HG02759 (cell line): ENCODE results near the gene HASPIN.

Experiments used
- ATAC-seq: cut with Tn5 transposase; IDR thresholded peaks from one replicate; pipeline ENCODE4 v1.9.1; 2021; ENCODE audit warnings: mild to moderate bottlenecking, moderate library complexity; ENCODE audit not compliant: unreplicated experiment

Gene HASPIN

DNA sequence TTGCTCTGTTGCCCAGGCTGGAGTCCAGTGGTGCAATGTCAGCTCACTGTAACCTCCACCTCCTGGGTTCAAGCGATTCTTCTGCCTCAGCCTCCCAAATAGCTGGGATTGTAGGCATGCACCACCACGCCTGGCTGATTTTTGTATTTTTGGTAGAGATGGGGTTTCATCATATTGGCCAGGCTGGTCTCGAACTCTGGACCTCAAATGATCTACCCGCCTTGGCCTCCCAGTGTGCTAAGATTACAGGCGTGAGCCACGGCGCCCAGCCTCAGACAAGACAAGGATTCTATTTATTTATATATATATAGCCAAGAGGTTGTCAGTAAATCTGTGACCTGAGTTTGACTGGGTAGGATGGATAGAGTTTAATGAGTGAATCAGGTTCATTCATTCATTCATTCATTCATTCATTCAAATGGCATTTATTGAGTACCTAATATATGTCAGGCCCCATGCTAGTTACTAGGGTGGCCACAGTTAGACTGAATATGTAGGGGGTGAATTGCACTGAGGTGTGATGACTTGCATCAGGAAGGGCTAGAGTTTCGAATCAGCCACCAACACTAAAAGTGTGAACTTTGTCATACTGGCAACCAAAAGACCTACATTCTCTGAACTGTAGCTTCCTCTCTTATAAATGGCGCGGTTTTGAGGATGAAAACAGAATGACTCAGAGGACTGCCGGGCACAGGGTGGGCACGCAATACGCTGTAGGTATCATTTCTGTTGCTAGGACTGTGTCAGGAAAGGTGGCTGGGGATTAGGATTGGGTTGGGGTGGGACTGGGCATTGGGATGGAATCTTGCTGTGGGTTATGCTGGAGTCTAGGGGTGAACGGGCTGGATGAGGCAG lies 39.4 kb downstream of the HASPIN start:
- peak; percentile 64 for ATAC-seq

DNA sequence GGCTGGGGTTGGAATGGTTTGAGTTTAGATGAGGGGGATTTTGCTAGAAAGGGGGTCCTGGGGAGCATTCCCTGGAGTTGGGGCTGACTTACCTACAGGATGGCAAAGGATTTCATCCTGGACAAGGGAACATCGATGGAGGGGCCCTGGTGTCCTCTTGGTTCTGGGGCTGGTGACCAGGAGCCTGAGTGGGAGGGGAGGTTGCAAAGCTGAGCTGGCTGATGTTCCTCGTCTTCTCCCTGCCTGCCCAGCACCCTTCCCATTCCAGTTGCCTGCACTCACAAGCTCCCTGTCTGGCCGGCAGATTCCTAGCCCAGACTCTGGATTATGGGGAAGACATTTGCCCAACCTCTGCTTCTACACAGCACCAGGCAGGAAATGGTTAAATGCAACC lies 40.1 kb downstream of the HASPIN start:
- no peak for ATAC-seq

DNA sequence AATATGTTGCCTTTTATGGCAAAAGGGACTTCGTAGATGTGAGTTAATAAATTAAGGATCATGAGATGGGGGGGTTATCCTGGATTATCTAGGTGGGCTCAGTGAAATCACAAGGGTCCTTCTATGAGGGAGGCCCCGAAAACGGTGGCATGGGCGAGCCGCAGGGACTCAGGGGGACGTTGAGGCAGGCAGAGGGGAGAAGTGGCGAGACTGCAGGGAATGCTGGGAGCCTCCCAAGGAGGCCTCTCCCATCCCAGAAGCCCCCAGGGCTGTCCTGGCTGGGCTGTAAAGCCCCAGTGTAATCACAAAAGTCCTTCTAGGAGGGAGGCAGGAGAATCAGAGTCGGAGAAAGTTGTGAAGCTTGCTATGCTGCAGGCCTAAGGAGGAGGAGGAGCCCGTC lies 42.3 kb downstream of the HASPIN start:
- no peak for ATAC-seq

DNA sequence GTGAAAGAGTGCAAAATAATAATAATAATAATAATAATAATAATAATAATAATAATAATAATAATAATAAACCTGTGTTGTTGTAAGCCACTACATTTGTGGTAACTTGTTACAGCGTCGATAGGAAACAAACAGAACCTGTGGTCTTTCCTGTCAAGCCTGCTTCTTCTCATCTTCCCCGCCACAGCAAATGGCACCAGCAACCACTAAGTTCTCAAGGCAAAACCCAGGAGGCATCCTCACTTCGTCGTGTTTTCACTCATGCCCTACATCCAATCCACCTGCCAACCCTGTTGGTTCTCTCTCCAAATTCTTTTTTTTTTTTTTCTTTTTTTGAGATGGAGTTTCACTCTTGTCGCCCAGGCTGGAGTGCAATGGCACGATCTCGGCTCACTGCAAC lies 43.1 kb downstream of the HASPIN start:
- ATAC-seq: no peak

DNA sequence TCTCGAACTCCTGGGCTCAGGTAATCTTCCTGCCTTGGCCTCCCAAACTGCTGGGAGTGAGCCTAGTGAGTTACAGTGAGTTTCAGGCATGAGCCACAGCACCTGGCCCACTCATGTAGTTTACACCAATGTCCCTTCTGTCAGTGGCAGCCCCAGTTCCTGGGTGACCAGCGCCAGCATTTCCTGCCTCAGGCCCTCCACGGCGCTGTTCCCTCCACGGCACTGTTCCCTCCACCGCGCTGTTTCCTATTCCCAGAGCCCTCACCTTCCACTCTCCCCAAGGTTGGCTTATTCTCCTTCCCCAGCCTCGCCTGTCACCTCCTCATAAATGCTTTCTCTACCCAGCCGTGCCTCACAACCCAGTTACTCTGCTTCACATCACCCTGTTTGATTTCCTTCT lies 44.6 kb downstream of the HASPIN start:
- ATAC-seq: no peak

DNA sequence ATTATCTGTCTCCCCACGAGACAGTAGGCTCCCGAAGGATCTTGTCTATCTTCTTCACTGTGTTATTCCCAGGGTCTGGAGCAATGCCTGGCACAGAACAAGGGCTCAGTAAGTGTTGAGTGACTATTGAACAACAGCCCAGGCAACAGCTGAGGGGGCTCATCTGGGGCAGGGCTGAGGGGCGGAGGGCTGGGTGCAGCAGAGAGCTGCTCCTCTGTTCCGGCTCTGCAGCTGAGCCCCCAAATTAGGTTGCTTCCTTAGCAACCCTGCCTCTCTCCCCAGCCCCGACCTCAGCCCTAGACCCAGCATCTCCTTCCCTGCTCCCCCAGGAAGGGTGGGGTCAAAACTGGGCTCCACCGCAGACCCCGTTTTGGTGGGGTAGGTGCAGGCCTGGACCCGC lies 45.1 kb downstream of the HASPIN start:
- ATAC-seq: no peak

DNA sequence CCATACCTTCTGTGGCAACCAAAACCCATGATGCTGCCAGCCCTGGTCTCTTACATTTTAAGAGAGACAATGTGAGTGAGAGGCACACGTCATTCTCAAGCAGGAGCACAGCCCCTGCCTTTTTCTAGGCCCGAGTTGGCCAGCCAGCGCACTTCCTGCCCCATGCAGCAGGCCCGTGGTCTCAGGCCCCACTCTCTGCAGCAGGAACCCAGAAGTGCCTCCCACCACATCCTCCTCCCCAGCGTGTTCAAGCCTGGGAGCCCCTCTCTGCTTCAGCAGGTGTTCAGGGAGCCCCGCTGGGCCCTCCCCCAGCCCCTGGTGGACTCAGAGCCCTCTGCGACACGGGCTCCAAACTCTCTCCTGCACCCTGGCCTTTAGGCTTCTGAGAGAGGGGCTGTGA lies 46.8 kb downstream of the HASPIN start:
- ATAC-seq: peak; percentile 55

DNA sequence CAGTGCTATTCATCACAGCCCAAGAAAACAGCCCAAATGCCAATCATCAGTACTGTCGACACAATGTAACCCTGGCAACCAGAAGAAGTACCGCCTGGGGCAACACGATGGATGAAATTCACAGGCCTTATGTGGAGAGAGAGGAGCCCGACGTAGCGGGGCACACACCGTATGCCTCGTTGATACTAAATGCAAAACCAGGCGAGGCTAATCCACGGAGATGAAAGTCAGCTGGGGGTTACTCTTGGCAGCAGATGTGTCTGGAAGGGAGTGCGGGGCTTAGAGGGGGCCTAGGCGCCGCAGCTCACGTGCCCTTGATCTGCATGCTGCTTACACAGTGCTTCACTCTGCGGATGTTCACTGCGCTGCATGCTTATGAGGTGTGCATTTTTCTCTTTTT lies 47.4 kb downstream of the HASPIN start:
- ATAC-seq: no peak

DNA sequence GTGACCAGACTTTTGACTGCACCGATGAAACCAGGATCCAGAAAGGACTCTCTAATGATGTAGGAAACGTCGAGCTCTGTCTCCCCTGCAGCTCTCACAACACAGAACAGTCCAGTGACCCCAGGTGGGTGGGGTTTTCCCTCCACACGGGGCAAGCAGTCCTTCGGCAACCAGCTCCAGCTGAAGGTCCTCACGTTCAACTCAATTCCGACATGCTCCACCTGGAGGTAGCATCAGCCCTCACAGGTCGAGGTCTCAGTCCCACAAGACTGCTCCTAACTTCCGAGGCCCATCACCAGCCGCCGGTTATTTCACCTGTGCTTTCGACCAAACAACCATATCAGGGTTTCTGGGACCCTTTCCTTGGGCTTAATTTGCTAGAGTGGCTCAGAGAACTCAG lies 49.1 kb downstream of the HASPIN start:
- no peak for ATAC-seq

DNA sequence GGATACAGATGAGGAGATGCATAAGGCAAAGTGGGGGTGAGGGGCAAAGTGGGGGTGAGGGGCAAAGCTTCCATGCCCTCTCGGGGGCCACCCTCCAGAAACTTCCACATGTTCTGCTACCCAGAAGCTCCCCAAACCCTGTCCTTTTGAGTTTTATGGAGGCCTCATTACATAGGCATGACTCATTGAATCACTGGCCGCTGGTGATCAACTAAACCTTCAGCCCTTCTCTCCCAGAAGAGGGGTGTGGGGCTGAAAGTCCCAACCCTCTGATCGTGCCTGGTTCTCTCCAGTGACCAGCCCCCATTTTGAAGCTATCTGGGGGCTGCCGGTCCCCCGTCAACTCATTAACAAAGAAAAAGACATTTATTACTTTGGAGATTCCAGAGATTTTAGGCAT lies 49.8 kb downstream of the HASPIN start:
- ATAC-seq: no peak

DNA sequence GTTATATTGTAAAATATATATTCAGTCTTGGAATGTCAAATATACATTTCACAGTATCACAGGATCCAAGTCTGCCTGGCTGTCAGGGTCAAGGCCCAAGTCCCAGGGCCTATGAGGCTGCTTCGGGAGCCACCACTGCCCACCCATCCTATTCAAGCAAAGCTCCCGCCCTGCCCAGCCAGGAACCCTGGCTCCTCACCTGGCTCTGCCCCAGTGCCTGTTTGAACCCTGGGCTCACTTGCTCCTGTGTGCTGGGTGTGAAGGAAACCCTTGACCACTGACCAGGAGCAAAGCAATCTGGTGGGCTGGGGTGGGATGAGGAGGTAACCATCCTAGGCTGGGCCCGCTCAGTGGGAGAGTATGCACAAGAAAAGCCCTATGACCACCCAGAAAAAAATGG lies 50.3 kb downstream of the HASPIN start:
- no peak for ATAC-seq
